HG03064 (cell line): Measurements from ENCODE around the gene CRHR2.
"Not testable (repeated sequence)": the region's sequence is repeated elsewhere in the genome, so short reads cannot be mapped to it uniquely, and the experiment has no call there.

ENCODE experiments used
- ATAC-seq: cut with Tn5 transposase; IDR thresholded peaks from one replicate; pipeline ENCODE4 v1.9.1; 2021; ENCODE audit warnings: low read depth; ENCODE audit not compliant: unreplicated experiment

CRHR2 gene

GRCh38 chr7:30682212-30683083 lies at the start of gene CRHR2:
CRHR2 (minus strand) TSS chr7:30682456; CDS start chr7:30682280, 176 bp downstream.
- no peak for ATAC-seq

DNA sequence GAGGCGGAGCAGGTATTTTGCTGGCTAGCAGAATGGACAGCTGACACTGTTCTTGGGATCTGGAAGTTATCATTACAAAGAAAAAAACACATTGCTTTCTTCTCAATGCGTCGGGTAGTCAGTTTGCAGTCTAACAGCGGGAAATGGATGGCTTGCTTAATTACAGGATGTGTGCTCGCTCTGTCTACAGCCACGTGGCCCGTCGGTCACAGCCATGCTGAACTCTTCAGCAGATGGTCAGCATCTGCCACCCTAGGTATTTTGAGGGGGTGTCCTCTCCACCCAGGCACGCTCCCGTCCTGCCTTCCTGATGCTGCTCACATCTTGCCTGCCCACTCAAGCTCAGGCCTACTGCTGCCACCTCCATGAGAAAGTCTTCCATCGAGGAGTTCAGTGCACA lies 49.3 kb upstream of the CRHR2 start:
- no peak for ATAC-seq

DNA sequence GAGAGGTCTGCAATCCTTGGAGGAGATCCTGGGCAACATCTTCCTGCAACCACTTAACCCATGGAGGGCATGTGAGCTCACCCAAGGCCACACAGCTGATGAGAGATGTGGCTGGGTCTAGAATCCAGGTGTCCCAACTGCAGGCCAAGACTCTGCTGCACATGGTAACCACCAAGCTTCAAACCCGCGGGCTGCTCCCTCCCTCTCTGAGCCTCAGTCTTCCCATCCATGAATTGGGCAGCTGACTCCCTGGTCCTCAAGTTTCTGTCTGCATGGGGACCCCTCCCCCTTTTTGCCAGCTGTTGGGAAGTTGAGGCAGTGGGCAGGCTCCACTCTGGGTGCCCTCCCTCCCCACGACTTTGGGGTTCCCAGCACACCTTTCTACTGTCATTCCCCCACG lies 48.7 kb upstream of the CRHR2 start:
- no peak for ATAC-seq

DNA sequence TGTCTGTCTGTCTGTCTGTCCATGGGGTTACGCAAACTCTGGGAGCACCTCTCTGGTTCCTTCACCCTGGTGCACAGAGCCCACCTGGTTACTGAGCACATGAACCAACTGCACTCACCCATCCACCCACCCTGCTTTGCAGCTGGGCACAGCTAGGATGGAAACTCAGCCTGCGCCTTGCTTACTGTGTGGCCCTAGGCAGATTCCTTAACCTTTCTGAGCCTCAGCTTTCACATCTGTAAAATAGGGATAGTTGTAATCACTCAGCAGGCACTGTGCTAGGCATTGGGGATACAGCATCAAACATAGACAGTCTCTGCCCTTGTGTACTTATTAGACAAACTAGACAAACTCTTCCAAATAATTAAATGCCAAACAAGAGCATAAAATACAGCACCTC lies 47.8 kb upstream of the CRHR2 start:
- ATAC-seq = no peak

DNA sequence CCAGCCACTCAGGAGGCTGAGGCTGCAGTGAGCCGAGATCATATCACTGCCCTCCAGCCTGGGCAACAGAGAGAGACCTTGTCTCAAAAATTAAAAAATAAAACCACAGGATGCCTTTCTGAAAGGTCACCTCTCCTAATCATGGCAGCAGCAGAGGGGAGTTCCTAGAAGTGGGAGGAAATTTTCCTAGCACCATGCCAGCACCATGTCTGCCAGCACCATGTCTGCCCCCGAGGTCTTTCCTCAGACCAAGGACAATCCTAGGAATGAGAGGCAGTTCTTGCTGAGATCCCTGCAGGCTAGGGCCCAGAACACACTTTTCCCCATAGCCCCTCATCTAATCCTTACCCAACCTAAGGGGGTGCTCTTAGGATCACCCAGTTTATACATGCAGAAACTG lies 47.4 kb upstream of the CRHR2 start:
- ATAC-seq = no peak

DNA sequence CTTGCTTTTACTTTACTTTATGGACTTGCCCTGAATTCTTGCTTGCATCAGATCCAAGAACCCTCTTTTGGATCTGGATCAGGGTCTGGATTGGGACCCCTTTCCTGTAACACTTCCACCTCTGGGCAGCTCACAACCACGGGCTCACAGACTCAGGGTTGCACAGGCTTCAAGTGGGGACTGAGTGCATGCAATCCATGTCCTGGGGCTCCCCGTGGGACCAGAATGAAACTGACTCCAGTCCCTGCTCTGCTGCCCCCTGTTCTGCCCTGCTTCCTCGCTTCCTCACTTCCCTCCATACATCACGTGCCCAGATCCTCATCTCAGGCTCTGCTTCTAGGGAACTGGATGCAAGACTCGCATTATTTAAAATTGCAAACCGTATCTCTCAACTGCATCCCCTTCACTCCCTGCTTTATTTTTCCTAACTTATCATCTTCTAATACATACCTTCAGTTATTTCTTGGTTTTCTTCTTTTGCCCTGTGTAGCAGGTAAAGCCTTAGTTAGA lies 46.4 kb upstream of the CRHR2 start:
- no peak for ATAC-seq

GRCh38 chr7:30727061-30727945 lies 45.0 kb upstream of the CRHR2 start:
- ATAC-seq = no peak

DNA sequence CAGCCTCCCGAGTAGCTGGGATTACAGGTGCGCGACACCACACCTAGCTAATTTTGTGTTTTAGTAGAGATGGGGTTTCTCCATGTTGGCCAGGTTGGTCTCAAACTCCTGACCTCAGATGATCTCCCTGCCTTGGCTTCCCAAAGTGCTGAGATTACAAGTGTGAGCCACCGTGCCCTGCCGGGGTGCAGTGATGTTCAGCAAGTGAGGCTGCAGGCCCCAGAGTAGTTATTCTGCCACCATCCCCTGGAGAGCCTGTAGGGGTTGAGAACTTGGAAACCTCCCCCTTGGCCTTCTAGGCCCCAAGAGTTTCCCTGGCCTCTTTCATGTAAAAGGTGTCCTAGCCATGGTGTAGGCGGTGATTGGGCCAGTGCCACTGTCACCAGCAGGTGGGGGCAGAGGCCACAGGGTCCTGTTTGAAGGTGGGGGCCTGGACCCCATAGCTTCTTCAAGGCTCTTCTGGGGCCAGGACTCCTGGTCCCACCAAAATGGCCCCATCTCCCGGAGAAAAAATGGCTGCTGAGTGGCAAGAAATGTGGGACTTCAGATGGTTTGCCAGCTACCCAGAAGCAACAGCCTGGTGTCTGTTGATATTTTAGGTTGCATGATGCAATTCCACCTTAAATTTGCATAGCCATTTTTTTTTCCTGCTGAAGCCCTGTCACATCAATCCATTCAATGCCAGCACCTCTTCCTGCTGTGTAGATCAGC lies 44.2 kb upstream of the CRHR2 start:
- ATAC-seq = no peak

DNA sequence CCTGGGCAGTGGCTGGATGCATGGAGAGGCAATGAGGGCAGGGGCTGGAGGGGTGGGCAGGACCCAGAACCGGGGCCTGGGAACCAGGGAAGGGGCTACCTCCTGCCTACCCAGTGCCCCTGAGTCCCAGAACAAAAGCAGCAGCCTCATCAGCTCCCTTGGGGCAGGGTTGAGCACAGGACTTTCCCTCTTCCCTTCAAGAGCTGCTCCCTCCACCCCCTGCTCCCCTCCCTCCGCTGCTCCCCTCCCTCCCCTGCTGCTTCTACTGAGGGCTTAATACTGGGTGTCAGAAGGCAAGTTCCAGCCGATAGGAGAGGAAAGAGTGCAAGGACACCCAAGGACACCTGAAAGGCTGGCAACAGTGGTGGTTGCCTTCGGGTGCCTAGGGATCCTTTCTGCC lies 41.5 kb upstream of the CRHR2 start:
- no peak for ATAC-seq

- ATAC-seq = no peak
These were observed 40.4 kb upstream of the CRHR2 start for GRCh38 chr7:30722671-30723070.

GRCh38 chr7:30722187-30722586 lies 39.9 kb upstream of the CRHR2 start:
- no peak for ATAC-seq

- no peak for ATAC-seq
These were observed 39.0 kb upstream of the CRHR2 start for GRCh38 chr7:30721211-30721610.

DNA sequence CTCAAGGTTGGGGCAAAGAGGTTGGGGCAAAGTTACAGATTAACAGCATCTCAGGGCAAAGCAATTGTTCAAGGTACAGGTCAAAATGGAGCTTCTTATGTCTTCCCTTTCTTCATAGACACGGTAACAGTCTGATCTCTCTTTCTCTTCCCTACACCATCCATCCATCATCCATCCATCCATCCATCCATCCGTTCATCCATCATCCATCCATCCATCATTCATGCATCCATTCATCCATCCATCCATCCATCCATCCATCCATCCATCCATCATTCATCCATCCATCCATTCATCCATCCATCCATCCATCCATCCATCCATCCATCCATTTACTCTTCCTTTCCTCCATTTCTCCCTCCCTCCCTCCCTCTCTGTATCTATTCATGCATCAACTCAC lies 37.2 kb upstream of the CRHR2 start:
- ATAC-seq = not testable (repeated sequence)

DNA sequence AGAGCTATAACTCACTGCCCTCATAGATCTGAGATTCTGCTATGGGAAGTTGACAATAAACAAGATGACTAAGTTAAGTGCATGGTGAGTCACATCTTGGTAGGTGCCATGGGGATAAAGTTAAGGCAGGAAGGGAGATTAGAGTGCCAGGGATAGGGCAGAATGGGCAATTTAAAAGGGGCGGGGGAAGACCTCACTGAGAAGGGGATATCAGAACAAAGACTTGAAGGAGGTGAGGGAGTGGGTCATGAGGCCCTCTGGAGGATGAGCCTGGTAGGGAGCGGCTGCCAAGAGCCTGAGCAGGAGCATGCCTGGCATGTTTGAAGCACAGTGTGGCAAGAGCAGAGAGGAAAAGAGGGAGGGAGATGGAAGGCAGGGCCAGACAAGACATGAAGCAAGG lies 34.9 kb upstream of the CRHR2 start:
- no peak for ATAC-seq

DNA sequence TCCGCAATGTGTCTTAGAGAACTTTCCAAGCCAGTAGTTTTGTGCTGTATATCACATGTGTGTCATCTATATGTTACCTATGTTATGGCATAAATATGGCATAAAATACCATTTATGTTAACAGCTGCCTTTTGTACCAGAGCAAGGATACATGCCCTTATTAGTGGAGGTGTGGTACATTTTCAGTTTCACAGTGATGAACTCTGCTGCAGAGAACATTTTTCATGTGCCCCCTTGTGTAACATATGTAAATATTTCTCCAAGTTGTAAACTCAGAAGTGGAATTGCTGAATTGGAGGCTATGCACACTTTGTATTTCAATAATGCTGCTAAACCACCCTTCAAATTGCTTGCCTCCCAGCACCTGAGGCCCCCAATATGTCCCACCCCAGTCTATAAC lies 31.9 kb upstream of the CRHR2 start:
- no peak for ATAC-seq

- ATAC-seq = no peak
These were observed 31.1 kb upstream of the CRHR2 start for GRCh38 chr7:30713392-30713791.

DNA sequence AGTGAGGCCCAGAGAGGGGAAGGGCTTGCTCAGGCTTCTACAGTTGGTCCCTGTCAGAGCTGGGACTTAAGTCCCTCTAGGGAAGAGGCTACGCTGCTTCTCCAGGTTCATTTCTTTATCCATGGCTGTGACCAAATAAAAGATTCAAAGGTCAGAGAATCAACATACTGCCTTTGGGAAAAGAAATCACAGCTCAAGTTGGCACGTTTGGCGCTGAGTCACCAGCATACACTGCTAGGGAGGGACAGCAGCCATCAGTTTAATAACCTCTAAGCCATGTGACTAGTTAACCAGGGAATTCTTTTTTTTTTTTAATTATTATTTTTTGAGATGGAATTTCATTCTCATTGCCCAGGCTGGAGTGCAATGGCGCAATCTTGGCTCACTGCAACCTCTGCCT lies 28.4 kb upstream of the CRHR2 start:
- no peak for ATAC-seq

- ATAC-seq = no peak
These were observed 27.3 kb upstream of the CRHR2 start for GRCh38 chr7:30709549-30709948.

DNA sequence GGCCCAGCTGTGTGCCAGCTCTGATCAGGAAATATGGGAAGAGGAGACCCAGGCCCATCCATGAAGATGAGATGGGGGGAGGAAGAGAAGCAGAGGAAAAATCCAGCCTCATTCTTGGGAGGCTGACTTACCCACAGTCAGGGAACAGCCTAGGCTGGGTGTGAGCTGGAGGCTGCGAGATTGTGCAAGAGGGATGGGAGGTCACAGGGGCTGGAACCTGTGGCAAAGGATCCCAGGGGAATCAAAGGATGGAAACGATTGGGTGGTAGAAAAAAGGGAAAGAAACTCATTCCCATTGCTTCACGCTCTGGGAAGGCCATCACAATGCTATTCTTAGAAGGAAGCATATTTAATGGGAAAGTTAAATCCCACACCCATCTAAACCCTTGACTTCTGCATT lies 26.7 kb upstream of the CRHR2 start:
- no peak for ATAC-seq

GRCh38 chr7:30708412-30708811 lies 26.2 kb upstream of the CRHR2 start:
- no peak for ATAC-seq
